ENCODE measurements around the gene KANTR. TPM values are rescaled to one million over a fixed set of nuclear protein-coding genes. Genes with fewer than 3 reads are reported as not detected.
A peak's percentile ranks its signal among the peaks of the same experiment; 100 is the strongest.

The KANTR gene
- total RNA-seq, 4 donors from 2014 or later, result 16.2 to 81.3 (median 28.6) TPM

DNA sequence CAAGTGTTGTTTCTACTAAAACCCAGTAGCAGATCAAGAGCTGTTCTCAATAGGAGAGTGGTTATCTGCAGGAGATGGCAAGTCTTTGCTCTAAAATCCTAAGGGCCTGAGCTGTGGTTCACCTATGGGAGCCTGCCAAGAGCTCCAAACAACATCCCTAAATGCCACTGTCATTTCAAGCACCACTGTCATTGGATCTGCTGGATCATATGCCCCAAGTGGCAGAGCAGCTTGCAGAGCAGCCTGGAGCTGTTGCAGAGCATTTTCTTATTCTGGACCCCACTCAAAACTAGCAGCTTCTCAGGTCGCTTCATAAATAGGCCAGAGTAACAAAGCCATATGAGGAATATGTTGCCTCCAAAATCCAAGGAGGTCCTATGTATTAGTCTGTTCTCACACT, 59.6 kb downstream of the KANTR start:
- no peak overlapping the region for H3K4me3 ChIP-seq
- H3K9me3 ChIP-seq, result no peaks in the 10 kb centered on the region
- no peaks in the 10 kb centered on the region for H3K36me3 ChIP-seq
- H3K27ac ChIP-seq, result no peak overlapping the region
- TF ChIP-seq POLR2AphosphoS5 (IDR thresholded peaks at IDR 0.05), result no peak
- TF ChIP-seq EP300 (IDR thresholded peaks at IDR 0.05), result no peak
- no peak for TF ChIP-seq POLR2A (IDR thresholded peaks at IDR 0.05)
- TF ChIP-seq, protein P1, sequence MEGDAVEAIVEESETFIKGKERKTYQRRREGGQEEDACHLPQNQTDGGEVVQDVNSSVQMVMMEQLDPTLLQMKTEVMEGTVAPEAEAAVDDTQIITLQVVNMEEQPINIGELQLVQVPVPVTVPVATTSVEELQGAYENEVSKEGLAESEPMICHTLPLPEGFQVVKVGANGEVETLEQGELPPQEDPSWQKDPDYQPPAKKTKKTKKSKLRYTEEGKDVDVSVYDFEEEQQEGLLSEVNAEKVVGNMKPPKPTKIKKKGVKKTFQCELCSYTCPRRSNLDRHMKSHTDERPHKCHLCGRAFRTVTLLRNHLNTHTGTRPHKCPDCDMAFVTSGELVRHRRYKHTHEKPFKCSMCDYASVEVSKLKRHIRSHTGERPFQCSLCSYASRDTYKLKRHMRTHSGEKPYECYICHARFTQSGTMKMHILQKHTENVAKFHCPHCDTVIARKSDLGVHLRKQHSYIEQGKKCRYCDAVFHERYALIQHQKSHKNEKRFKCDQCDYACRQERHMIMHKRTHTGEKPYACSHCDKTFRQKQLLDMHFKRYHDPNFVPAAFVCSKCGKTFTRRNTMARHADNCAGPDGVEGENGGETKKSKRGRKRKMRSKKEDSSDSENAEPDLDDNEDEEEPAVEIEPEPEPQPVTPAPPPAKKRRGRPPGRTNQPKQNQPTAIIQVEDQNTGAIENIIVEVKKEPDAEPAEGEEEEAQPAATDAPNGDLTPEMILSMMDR (IDR thresholded peaks at IDR 0.05), result no peak
- no peak for DNase-seq (ENCODE audit: low spot score in 2 of 2)
- H3K27me3 ChIP-seq, result no peaks in the 10 kb centered on the region
- H3K4me1 ChIP-seq, result no peaks in the 10 kb centered on the region
- 86% methylated on average over 1 of the region's 1 CpG for WGBS

DNA sequence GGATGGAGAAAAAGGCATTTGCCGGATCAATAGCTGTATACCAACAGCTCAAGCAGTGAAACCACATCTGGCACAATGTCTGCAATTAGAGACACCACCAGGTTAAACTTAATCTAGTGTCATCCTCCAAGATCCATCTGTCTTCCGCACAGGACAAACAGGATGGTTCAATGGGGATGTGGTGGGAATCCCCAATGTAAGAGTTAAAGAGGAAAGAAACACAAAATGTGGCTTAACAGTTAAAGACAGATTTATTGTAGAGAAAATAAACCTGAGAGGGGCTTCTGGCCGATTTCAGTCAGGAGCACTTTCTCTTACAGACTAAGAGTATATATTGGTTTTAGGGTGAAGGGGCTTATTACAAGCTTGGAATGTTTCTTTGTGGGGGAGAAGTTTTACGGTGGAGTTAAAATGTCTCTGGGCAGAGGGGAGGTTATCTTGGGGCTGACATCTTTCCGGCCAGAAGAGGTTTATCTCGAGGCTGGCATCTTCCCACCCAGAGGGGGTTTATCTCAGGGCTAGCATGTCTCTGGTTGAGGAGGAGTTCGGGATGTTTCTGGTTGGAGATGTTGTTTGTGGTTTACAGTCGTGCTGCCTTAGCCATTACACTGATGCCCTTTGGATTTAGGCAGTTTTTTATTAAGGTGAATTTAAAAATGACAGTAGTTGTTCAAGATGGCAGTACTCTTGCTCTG, 61.7 kb downstream of the KANTR start:
- Histone ChIP-seq H3K9me3 (no peaks in the 10 kb centered on the region), H3K4me1 (no peaks in the 10 kb centered on the region), H3K27ac (no peak overlapping the region), H3K36me3 (no peaks in the 10 kb centered on the region), H3K4me3 (no peak overlapping the region), H3K27me3 (no peaks in the 10 kb centered on the region)
- 81% methylated on average over 8 of the region's 8 CpGs for WGBS
- DNase-seq (ENCODE audit: low spot score in 2 of 2), result no peak
- TF ChIP-seq POLR2A (IDR thresholded peaks at IDR 0.05) (no peak), POLR2AphosphoS5 (IDR thresholded peaks at IDR 0.05) (no peak), EP300 (IDR thresholded peaks at IDR 0.05) (no peak)
- TF ChIP-seq, protein P1 (IDR thresholded peaks at IDR 0.05), result no peak

DNA sequence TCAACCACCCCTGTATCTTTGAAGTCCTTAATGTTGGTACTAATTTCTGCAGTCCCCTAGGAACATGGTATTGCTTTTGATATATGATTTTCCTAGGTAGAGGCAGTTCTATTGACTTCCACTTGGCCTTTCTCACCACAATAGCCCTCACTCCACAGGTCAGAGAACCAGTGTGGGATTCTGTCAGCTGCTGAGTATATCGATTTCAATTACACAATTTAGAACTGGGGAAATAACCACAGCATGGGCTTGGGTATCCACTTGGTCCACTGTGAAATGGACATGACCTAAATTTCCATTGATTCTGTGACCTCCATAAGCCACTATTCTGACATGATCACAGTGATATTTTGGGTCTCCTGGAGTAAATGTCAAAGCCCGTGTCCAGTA, 62.3 kb downstream of the KANTR start:
- Histone ChIP-seq H3K27me3 (no peaks in the 10 kb centered on the region), H3K9me3 (no peaks in the 10 kb centered on the region)
- TF ChIP-seq, protein P1 (IDR thresholded peaks at IDR 0.05), result no peak
- TF ChIP-seq POLR2AphosphoS5 (IDR thresholded peaks at IDR 0.05), result no peak
- TF ChIP-seq POLR2A (IDR thresholded peaks at IDR 0.05), result no peak
- TF ChIP-seq EP300 (IDR thresholded peaks at IDR 0.05), result no peak

DNA sequence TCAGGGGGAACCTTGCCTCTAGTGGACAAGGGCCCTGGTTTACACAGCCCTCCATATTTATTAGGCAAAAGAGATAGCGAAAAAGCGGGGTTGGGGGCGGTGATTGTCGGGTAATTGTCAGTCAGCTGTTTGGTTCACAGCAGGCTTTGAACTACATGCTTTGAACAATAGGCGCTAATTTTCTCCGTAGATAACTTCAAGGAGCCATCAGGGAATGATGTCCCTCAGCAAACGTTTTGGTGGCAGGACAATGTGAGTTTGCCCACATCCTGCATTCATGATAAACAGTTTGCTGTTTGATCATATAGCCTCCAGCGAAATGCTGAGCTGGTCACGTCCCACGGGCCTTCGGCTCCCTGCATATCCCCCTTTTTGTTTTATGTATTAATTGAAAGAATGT, 65.2 kb downstream of the KANTR start:
- H3K9me3 ChIP-seq, result no peaks in the 10 kb centered on the region
- no peak for DNase-seq (ENCODE audit: low spot score in 2 of 2)
- no peaks in the 10 kb centered on the region for H3K36me3 ChIP-seq
- TF ChIP-seq, protein P1 (IDR thresholded peaks at IDR 0.05), result no peak
- TF ChIP-seq EP300 (IDR thresholded peaks at IDR 0.05) (no peak), POLR2AphosphoS5 (IDR thresholded peaks at IDR 0.05) (no peak)
- WGBS, result 89% methylated on average over 11 of the region's 11 CpGs
- no peak overlapping the region for H3K4me3 ChIP-seq
- H3K27ac ChIP-seq, result no peak overlapping the region
- peaks cover 4% of the 10 kb centered on the region for H3K4me1 ChIP-seq
- H3K27me3 ChIP-seq, result no peaks in the 10 kb centered on the region

More for the DNA sequence above, 62.3 kb downstream of the KANTR start:
- no peaks in the 10 kb centered on the region for H3K4me1 ChIP-seq
- H3K27ac ChIP-seq, result no peak overlapping the region
- H3K4me3 ChIP-seq, result no peak overlapping the region
- 87% methylated on average over 2 of the region's 2 CpGs for WGBS
- H3K36me3 ChIP-seq, result no peaks in the 10 kb centered on the region
- no peak for DNase-seq (ENCODE audit: low spot score in 2 of 2)

DNA sequence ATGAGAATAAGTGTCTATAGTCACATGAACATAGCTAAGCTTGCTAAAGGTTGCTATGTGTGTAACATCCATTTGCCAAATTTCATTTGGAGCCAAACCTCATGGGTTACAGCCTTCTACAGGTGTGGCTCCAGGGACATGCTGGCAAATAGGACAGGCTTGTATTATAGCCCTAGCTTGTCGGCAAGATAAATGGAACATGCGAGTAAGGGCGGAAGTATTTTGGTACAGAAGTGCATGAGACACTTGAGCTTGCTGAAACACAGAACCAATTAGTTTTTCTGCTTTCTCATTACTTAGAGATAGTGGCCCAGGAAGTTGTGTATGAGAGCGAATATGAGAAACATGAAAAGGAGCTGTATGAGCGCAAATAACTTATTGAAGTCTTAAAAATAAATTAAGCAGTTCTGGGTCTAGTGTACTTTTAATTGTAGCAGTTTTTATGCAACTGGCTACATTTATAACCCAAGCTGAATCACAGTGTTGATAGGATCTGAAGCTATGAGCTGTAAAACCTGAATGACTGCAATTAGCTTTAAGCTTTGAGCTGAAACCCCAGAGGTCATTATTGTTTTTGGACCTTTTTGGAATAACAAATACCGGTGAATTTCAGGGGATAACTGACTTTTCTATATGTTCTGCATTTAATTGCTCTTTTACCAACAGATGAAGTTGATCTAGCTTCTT, 66.5 kb downstream of the KANTR start:
- peaks cover 4% of the 10 kb centered on the region for H3K4me1 ChIP-seq
- no peaks in the 10 kb centered on the region for H3K9me3 ChIP-seq
- H3K36me3 ChIP-seq, result no peaks in the 10 kb centered on the region
- peak overlapping the region; percentile 60 for H3K27ac ChIP-seq
- H3K27me3 ChIP-seq, result no peaks in the 10 kb centered on the region
- DNase-seq (ENCODE audit: low spot score in 2 of 2), result no peak
- WGBS, result 75% methylated on average over 6 of the region's 6 CpGs
- TF ChIP-seq, protein P1 (IDR thresholded peaks at IDR 0.05), result no peak
- TF ChIP-seq EP300 (IDR thresholded peaks at IDR 0.05) (no peak), POLR2AphosphoS5 (IDR thresholded peaks at IDR 0.05) (no peak), POLR2A (IDR thresholded peaks at IDR 0.05) (no peak)
- H3K4me3 ChIP-seq, result no peak overlapping the region
